ENCODE results near the gene CEP57L1. TPM values are rescaled to one million over a fixed set of nuclear protein-coding genes. Genes with fewer than 3 reads are reported as not detected.
"Not testable (repeated sequence)": the region's sequence is repeated elsewhere in the genome, so short reads cannot be mapped to it uniquely, and the experiment has no call there.

CEP57L1 gene
- polyA plus RNA-seq, 3 donors = 3.4 to 5.2 (median 3.9) TPM

DNA sequence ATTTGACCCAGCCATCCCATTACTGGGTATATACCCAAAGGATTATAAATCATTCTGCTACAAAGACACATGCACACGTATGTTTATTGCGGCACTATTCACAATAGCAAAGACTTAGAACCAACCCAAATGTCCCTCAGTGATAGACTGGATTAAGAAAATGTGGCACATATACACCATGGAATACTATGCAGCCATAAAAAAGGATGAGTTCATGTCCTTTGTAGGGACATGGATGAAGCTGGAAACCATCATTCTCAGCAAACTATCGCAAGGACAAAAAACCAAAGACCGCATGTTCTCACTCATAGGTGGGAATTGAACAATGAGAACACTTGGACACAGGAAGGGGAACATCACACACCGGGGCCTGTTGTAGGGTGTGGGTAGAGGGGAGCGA is 40.7 kb downstream of the CEP57L1 start:
- H3K4me3 Mint-ChIP-seq; H3K9me3 Mint-ChIP-seq; H3K4me3 ChIP-seq (replicated peaks in 1 of 3; ENCODE audit: low read depth in 2 of 3, low read length in 3 of 3); H3K36me3 ChIP-seq (replicated peaks in 1 of 2; ENCODE audit: control insufficient read depth in 1 of 2, insufficient read depth in 2 of 2, low read length in 2 of 2); H3K9ac ChIP-seq (ENCODE audit: insufficient read depth, low read length, poor library complexity, severe bottlenecking); H3K4me1 ChIP-seq (ENCODE audit: control insufficient read depth in 1 of 2, insufficient read depth in 2 of 2, low read length in 2 of 2); H3K4me2 ChIP-seq (replicated peaks; ENCODE audit: extremely low read depth, low read length, poor library complexity, severe bottlenecking); H3K27ac Mint-ChIP-seq; DNase-seq; H3K27me3 ChIP-seq (ENCODE audit: control insufficient read depth in 2 of 2, insufficient read depth in 2 of 2, low read length in 2 of 2); H3K27ac ChIP-seq (ENCODE audit: low read depth in 1 of 2, low read length in 2 of 2); H3K27me3 Mint-ChIP-seq (ENCODE audit: low read depth in 3 of 3); H4K20me1 ChIP-seq (ENCODE audit: insufficient read depth, low read length); intact Hi-C loops (cut with micrococcal nuclease); H2AFZ ChIP-seq (ENCODE audit: insufficient read depth, low read depth, low read length, poor library complexity, severe bottlenecking); H3K9me3 ChIP-seq (replicated peaks in 1 of 2; ENCODE audit: control insufficient read depth in 1 of 2, insufficient read depth in 1 of 2, low read length in 2 of 2); H3K79me2 ChIP-seq (ENCODE audit: insufficient read depth, low read length); H3K4me1 Mint-ChIP-seq: not testable (repeated sequence)
- WGBS (ENCODE audit: insufficient coverage) = 100% methylated on average over 1 of the region's 6 CpGs
- peaks cover 10 to 14% of the 10 kb centered on the region in 2 donors for H3K36me3 Mint-ChIP-seq

DNA sequence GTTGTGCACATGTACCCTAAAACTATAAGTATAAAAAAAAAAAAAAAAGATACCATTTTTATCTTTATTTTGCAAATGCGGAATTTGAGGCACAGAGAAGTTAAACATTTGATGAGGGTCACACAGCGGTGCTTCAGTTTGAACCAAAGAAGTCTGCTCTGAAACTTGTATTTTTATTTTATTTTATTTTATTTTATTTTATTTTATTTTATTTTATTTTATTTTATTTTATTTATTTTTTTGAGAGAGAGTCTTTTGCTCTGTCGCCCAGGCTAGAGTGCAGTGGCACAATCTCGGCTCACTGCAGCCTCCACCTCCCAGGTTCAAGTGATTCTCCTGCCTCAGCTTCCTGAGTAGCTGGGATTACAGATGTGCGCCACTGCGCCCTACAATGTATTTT is 41.2 kb downstream of the CEP57L1 start:
- H3K4me1 Mint-ChIP-seq; intact Hi-C loops (cut with micrococcal nuclease); H3K9me3 Mint-ChIP-seq; H3K9ac ChIP-seq (ENCODE audit: insufficient read depth, low read length, poor library complexity, severe bottlenecking); H3K27me3 ChIP-seq (ENCODE audit: control insufficient read depth in 2 of 2, insufficient read depth in 2 of 2, low read length in 2 of 2); H3K4me2 ChIP-seq (replicated peaks; ENCODE audit: extremely low read depth, low read length, poor library complexity, severe bottlenecking); H3K79me2 ChIP-seq (ENCODE audit: insufficient read depth, low read length); H3K36me3 ChIP-seq (replicated peaks in 1 of 2; ENCODE audit: control insufficient read depth in 1 of 2, insufficient read depth in 2 of 2, low read length in 2 of 2); H3K4me1 ChIP-seq (ENCODE audit: control insufficient read depth in 1 of 2, insufficient read depth in 2 of 2, low read length in 2 of 2); H3K27me3 Mint-ChIP-seq (ENCODE audit: low read depth in 3 of 3); H3K4me3 ChIP-seq (replicated peaks in 1 of 3; ENCODE audit: low read depth in 2 of 3, low read length in 3 of 3); H3K27ac ChIP-seq (ENCODE audit: low read depth in 1 of 2, low read length in 2 of 2); H2AFZ ChIP-seq (ENCODE audit: insufficient read depth, low read depth, low read length, poor library complexity, severe bottlenecking); H3K4me3 Mint-ChIP-seq; H4K20me1 ChIP-seq (ENCODE audit: insufficient read depth, low read length); DNase-seq; H3K27ac Mint-ChIP-seq; H3K9me3 ChIP-seq (replicated peaks in 1 of 2; ENCODE audit: control insufficient read depth in 1 of 2, insufficient read depth in 1 of 2, low read length in 2 of 2): not testable (repeated sequence)
- no CpG with 5 or more reads among the region's 6 CpGs for WGBS (ENCODE audit: insufficient coverage)
- peaks cover 10 to 17% of the 10 kb centered on the region in 2 donors for H3K36me3 Mint-ChIP-seq

DNA sequence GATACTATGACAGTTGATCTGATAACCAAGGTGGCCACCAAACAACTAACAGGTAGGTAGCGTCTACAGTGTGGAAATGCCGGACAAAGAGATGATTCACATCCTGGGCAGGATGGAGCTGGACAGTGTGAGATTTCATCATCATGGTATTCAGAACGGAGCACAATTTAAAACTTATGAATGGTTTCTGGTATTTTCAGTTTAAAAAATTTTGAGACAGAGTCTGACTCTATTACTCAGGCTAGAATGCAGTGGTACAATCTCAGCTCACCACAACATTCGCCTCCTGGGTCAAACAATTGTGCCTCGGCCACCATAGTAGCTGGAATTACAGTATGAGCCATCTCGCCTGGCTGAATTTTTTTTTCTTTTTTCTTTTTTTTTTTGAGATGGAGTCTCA is 43.8 kb downstream of the CEP57L1 start:
- H4K20me1 ChIP-seq (ENCODE audit: insufficient read depth, low read length) = no peaks in the 10 kb centered on the region
- no peak overlapping the region for H3K4me2 ChIP-seq (replicated peaks; ENCODE audit: extremely low read depth, low read length, poor library complexity, severe bottlenecking)
- WGBS (ENCODE audit: insufficient coverage) = 64% methylated on average over 3 of the region's 6 CpGs
- H3K9me3 ChIP-seq (replicated peaks in 1 of 2; ENCODE audit: control insufficient read depth in 1 of 2, insufficient read depth in 1 of 2, low read length in 2 of 2) = no peaks in the 10 kb centered on the region
- no peaks in the 10 kb centered on the region for H3K27me3 ChIP-seq (ENCODE audit: control insufficient read depth in 2 of 2, insufficient read depth in 2 of 2, low read length in 2 of 2)
- peak in 1 of 3 donors; percentile 8 for DNase-seq
- Mint-ChIP-seq H3K9me3 (peaks cover 2 to 8% (median 3%) of the 10 kb centered on the region in 7 donors), H3K27me3 (ENCODE audit: low read depth in 3 of 3) (no peaks in the 10 kb centered on the region), H3K27ac (peak overlapping the region in 1 of 7 donors; percentile 41), H3K4me1 (peaks cover 6% of the 10 kb centered on the region), H3K36me3 (peaks cover 5 to 10% of the 10 kb centered on the region in 2 donors), H3K4me3 (no peak overlapping the region)
- no peak overlapping the region for H3K27ac ChIP-seq (ENCODE audit: low read depth in 1 of 2, low read length in 2 of 2)
- intact Hi-C loops (cut with micrococcal nuclease) = no loop called here
- TF ChIP-seq, protein P1, sequence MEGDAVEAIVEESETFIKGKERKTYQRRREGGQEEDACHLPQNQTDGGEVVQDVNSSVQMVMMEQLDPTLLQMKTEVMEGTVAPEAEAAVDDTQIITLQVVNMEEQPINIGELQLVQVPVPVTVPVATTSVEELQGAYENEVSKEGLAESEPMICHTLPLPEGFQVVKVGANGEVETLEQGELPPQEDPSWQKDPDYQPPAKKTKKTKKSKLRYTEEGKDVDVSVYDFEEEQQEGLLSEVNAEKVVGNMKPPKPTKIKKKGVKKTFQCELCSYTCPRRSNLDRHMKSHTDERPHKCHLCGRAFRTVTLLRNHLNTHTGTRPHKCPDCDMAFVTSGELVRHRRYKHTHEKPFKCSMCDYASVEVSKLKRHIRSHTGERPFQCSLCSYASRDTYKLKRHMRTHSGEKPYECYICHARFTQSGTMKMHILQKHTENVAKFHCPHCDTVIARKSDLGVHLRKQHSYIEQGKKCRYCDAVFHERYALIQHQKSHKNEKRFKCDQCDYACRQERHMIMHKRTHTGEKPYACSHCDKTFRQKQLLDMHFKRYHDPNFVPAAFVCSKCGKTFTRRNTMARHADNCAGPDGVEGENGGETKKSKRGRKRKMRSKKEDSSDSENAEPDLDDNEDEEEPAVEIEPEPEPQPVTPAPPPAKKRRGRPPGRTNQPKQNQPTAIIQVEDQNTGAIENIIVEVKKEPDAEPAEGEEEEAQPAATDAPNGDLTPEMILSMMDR (IDR thresholded peaks at IDR 0.05) = no peak
- no peaks in the 10 kb centered on the region for H3K4me1 ChIP-seq (ENCODE audit: control insufficient read depth in 1 of 2, insufficient read depth in 2 of 2, low read length in 2 of 2)
- no peak overlapping the region for H3K9ac ChIP-seq (ENCODE audit: insufficient read depth, low read length, poor library complexity, severe bottlenecking)
- no peak overlapping the region for H2AFZ ChIP-seq (ENCODE audit: insufficient read depth, low read depth, low read length, poor library complexity, severe bottlenecking)
- H3K79me2 ChIP-seq (ENCODE audit: insufficient read depth, low read length) = no peaks in the 10 kb centered on the region
- peaks cover 2 to 7% of the 10 kb centered on the region in 2 donors for H3K36me3 ChIP-seq (replicated peaks in 1 of 2; ENCODE audit: control insufficient read depth in 1 of 2, insufficient read depth in 2 of 2, low read length in 2 of 2)
- no peak overlapping the region for H3K4me3 ChIP-seq (replicated peaks in 1 of 3; ENCODE audit: low read depth in 2 of 3, low read length in 3 of 3)

DNA sequence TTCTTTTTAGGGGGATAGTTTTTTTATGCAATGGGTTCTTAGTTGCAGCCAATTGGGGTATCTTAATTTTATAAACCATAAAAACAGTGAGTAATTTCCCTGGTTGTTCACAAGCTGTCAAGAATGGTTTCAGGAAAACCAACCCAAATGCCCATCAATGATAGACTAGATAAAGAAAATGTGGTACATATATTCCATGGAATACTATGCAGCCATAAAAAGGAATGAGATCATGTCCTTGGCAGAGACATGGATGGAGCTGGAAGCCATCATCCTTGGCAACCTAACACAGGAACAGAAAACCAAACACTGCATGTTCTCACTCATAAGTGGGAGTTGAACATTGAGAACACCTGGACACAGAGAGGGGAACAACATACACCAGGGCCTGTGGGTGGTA is 46.8 kb downstream of the CEP57L1 start:
- H3K9me3 ChIP-seq (replicated peaks in 1 of 2; ENCODE audit: control insufficient read depth in 1 of 2, insufficient read depth in 1 of 2, low read length in 2 of 2); H3K9ac ChIP-seq (ENCODE audit: insufficient read depth, low read length, poor library complexity, severe bottlenecking); H3K27me3 Mint-ChIP-seq (ENCODE audit: low read depth in 3 of 3); DNase-seq; H3K4me1 Mint-ChIP-seq; H3K9me3 Mint-ChIP-seq; intact Hi-C loops (cut with micrococcal nuclease); H3K36me3 ChIP-seq (replicated peaks in 1 of 2; ENCODE audit: control insufficient read depth in 1 of 2, insufficient read depth in 2 of 2, low read length in 2 of 2); H3K4me3 Mint-ChIP-seq; H3K79me2 ChIP-seq (ENCODE audit: insufficient read depth, low read length); H3K27ac ChIP-seq (ENCODE audit: low read depth in 1 of 2, low read length in 2 of 2); H3K4me2 ChIP-seq (replicated peaks; ENCODE audit: extremely low read depth, low read length, poor library complexity, severe bottlenecking); H3K27ac Mint-ChIP-seq; H3K27me3 ChIP-seq (ENCODE audit: control insufficient read depth in 2 of 2, insufficient read depth in 2 of 2, low read length in 2 of 2); H3K4me3 ChIP-seq (replicated peaks in 1 of 3; ENCODE audit: low read depth in 2 of 3, low read length in 3 of 3); H3K4me1 ChIP-seq (ENCODE audit: control insufficient read depth in 1 of 2, insufficient read depth in 2 of 2, low read length in 2 of 2); H2AFZ ChIP-seq (ENCODE audit: insufficient read depth, low read depth, low read length, poor library complexity, severe bottlenecking); H4K20me1 ChIP-seq (ENCODE audit: insufficient read depth, low read length): not testable (repeated sequence)
- peaks cover 8 to 13% of the 10 kb centered on the region in 2 donors for H3K36me3 Mint-ChIP-seq

Data from CD14-positive monocyte (primary cell).